Liver (tissue), 9 donors: Measurements from ENCODE around the gene SLC9A8. TPM values are rescaled to one million over a fixed set of nuclear protein-coding genes. Genes with fewer than 3 reads are reported as not detected.

Experiments used
- DNase-seq: peaks from one replicate; pipeline ENCODE4 v3.0.0-alpha.2; 2017; ENCODE audit warnings: low spot score
- H3K27ac ChIP-seq, 2 donors: one replicate each; pipeline ENCODE4 v1.7.0; 2013; ENCODE audit warnings: inconsistent platforms in 2 of 2, low read length in 2 of 2, control low read depth in 1 of 2, low read depth in 1 of 2, mild to moderate bottlenecking in 1 of 2
- H3K27me3 ChIP-seq, 4 donors: one replicate each; pipeline versions ENCODE4 v1.6.1 to v1.7.0; 2013; ENCODE audit warnings: low read length in 3 of 4, inconsistent platforms in 1 of 4, mild to moderate bottlenecking in 1 of 4, moderate library complexity in 1 of 4; ENCODE audit not compliant: control insufficient read depth in 4 of 4, insufficient read depth in 4 of 4
- H3K36me3 ChIP-seq, 4 donors: one replicate each; pipeline versions ENCODE4 v1.6.1 to v1.7.0; 2013; ENCODE audit warnings: low read length in 3 of 4, mild to moderate bottlenecking in 3 of 4, low read depth in 1 of 4, moderate library complexity in 1 of 4; ENCODE audit not compliant: control insufficient read depth in 4 of 4, insufficient read depth in 3 of 4
- H3K4me1 ChIP-seq, 4 donors: one replicate each; pipeline versions ENCODE4 v1.6.1 to v1.7.0; 2013; ENCODE audit warnings: low read length in 3 of 4, mild to moderate bottlenecking in 3 of 4, moderate library complexity in 1 of 4; ENCODE audit not compliant: control insufficient read depth in 4 of 4, insufficient read depth in 4 of 4
- H3K4me3 ChIP-seq, 3 donors: one replicate each; pipeline versions ENCODE4 v1.6.1 to v1.7.0; 2013; ENCODE audit warnings: low read length in 3 of 3, control low read depth in 1 of 3, low read depth in 1 of 3, mild to moderate bottlenecking in 1 of 3
- H3K9ac ChIP-seq, 2 donors: one replicate each; pipeline ENCODE4 v1.7.0; 2013; ENCODE audit warnings: low read length in 2 of 2, mild to moderate bottlenecking in 2 of 2, moderate library complexity in 2 of 2, control low read depth in 1 of 2, low read depth in 1 of 2
- H3K9me3 ChIP-seq, 4 donors: one replicate each; pipeline versions ENCODE4 v1.6.1 to v1.7.0; 2013; ENCODE audit warnings: low read length in 3 of 4; ENCODE audit not compliant: control insufficient read depth in 4 of 4
- EGR1 ChIP-seq, 2 donors: IDR thresholded peaks; 2 replicates each; pipeline ENCODE4 v1.6.1; 2016 to 2018; ENCODE audit warnings: antibody characterized with exemption in 2 of 2, low read depth in 2 of 2
- FOXA1 ChIP-seq: IDR thresholded peaks from 2 replicates; pipeline ENCODE4 v1.6.1; 2016; ENCODE audit warnings: antibody characterized with exemption
- FOXA2 ChIP-seq: IDR thresholded peaks from 2 replicates; pipeline ENCODE4 v1.6.1; 2016; ENCODE audit warnings: antibody characterized with exemption
- GABPA ChIP-seq, 2 donors: IDR thresholded peaks in 1 of 2; conservative IDR thresholded peaks in 1 of 2; 2 replicates each; pipeline ENCODE4 v1.6.1; 2016; ENCODE audit warnings: antibody characterized with exemption in 2 of 2, mild to moderate bottlenecking in 1 of 2, moderate library complexity in 1 of 2
- HNF4A ChIP-seq, 2 donors: conservative IDR thresholded peaks; 2 replicates each; pipeline ENCODE4 v1.6.1; 2016; ENCODE audit warnings: antibody characterized with exemption in 2 of 2, mild to moderate bottlenecking in 2 of 2
- HNF4G ChIP-seq: IDR thresholded peaks from 2 replicates; pipeline ENCODE4 v1.6.1; 2016; ENCODE audit warnings: antibody characterized with exemption
- JUND ChIP-seq, 2 donors: IDR thresholded peaks; 2 replicates each; pipeline ENCODE4 v1.6.1; 2016; ENCODE audit warnings: antibody characterized with exemption in 2 of 2
- NR2F2 ChIP-seq: IDR thresholded peaks from 2 replicates; pipeline ENCODE4 v1.6.1; 2016; ENCODE audit warnings: antibody characterized with exemption
- RAD21 ChIP-seq, 2 donors: IDR thresholded peaks; 2 replicates each; pipeline ENCODE4 v1.6.1; 2016; ENCODE audit warnings: antibody characterized with exemption in 2 of 2, mild to moderate bottlenecking in 2 of 2
- RXRA ChIP-seq, 2 donors: IDR thresholded peaks; 2 replicates each; pipeline ENCODE4 v1.6.1; 2017 to 2018; ENCODE audit warnings: antibody characterized with exemption in 2 of 2, mild to moderate bottlenecking in 1 of 2
- SP1 ChIP-seq: IDR thresholded peaks from 2 replicates; pipeline ENCODE4 v1.6.1; 2018; ENCODE audit warnings: antibody characterized with exemption, mild to moderate bottlenecking
- TAF1 ChIP-seq: conservative IDR thresholded peaks from 2 replicates; pipeline ENCODE4 v1.6.1; 2016; ENCODE audit warnings: antibody characterized with exemption, mild to moderate bottlenecking
- YY1 ChIP-seq: IDR thresholded peaks from 2 replicates; pipeline ENCODE4 v1.6.1; 2016; ENCODE audit warnings: antibody characterized with exemption, mild to moderate bottlenecking
- WGBS: extraction: QIAGEN DNeasy Blood & Tissue Kit; methylation state at CpG from one replicate; pipeline ENCODE4 v1.1.7; 2013; 5-methylcytosine and 5-hydroxymethylcytosine counted together
- polyA plus RNA-seq, 2 donors: library from polyadenylated mRNA; stranded (reverse) in 1 of 2; unstranded in 1 of 2; fragments of 200-250 nt in 1 of 2; fragments of >200 nt in 1 of 2; fragmentation: Nextera tagmentation in 1 of 2; extraction: Ambion mirVana in 1 of 2; gene quantifications; one replicate each; pipeline versions ENCODE4 v1.2.1 to v1.2.3, GENCODE V29; 2013 to 2015
- total RNA-seq, 2 donors: library from RNA; depleted of rRNA; stranded (reverse); fragments of >200 nt; gene quantifications; one replicate each; pipeline ENCODE4 v1.2.3, GENCODE V29; 2014
- TF ChIP-seq, protein P1 (sequence below): IDR thresholded peaks from 2 replicates; pipeline ENCODE4 v1.6.1; 2016; ENCODE audit warnings: antibody characterized with exemption, mild to moderate bottlenecking
- TF ChIP-seq, protein P2 (sequence below): fragments of 150-350 bp; IDR thresholded peaks from 2 replicates; pipeline ENCODE4 v1.5.1; 2017; ENCODE audit warnings: improper control_type of control experiment, low read depth, low read length; ENCODE audit not compliant: missing input control
- TF ChIP-seq, protein P3 (sequence below): IDR thresholded peaks from 2 replicates; pipeline ENCODE4 v1.6.1; 2016; ENCODE audit warnings: antibody characterized with exemption
- TF ChIP-seq, protein P4 (sequence below): IDR thresholded peaks from 2 replicates; pipeline ENCODE4 v1.6.1; 2016; ENCODE audit warnings: antibody characterized with exemption
- TF ChIP-seq, protein P5 (sequence below): IDR thresholded peaks from 2 replicates; pipeline ENCODE4 v1.6.1; 2016; ENCODE audit warnings: antibody characterized with exemption
- donor health status: healthy.
- donor health status: healthy.
- donor health status: healthy.
- donor health status: healthy.
- donor health status: healthy.

SLC9A8 gene
- total and polyA plus RNA-seq, 4 donors = 4.0 to 9.5 (median 8.6) TPM

DNA sequence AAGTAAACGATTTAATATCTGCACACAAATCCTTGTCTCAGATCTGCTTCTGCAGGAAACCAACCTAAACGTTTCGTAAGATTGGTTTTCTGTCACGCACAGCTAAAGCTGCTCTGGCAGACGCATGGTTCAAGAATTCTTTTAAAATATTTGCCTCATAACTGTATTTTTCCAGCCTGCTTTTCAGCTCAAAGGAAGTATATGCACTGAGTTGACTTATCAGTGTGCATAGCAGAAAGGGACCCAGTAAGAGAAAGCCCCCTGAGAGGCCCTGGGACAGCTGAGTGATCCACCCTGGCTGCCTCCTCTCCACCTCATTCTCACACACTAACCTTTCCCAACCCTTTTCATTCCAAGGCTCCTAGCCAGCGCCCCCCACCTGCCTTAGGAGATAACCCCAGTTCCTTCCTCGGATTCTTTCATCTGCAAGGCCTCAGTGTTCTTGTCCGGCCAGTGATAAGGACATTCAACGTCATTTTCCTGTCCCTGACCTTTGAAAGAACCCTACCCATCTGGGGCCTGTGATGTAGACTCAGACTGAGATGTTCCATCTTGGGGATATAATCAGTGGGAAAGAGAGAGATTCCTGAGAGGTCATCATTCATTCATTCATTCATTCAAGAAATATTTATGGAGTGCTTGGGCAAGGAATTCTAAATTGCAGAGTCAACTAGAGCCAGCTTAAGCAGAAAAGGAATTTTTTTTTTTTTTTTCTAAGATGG, 22.4 kb upstream of the SLC9A8 start (continued):
- TF ChIP-seq, protein P1, sequence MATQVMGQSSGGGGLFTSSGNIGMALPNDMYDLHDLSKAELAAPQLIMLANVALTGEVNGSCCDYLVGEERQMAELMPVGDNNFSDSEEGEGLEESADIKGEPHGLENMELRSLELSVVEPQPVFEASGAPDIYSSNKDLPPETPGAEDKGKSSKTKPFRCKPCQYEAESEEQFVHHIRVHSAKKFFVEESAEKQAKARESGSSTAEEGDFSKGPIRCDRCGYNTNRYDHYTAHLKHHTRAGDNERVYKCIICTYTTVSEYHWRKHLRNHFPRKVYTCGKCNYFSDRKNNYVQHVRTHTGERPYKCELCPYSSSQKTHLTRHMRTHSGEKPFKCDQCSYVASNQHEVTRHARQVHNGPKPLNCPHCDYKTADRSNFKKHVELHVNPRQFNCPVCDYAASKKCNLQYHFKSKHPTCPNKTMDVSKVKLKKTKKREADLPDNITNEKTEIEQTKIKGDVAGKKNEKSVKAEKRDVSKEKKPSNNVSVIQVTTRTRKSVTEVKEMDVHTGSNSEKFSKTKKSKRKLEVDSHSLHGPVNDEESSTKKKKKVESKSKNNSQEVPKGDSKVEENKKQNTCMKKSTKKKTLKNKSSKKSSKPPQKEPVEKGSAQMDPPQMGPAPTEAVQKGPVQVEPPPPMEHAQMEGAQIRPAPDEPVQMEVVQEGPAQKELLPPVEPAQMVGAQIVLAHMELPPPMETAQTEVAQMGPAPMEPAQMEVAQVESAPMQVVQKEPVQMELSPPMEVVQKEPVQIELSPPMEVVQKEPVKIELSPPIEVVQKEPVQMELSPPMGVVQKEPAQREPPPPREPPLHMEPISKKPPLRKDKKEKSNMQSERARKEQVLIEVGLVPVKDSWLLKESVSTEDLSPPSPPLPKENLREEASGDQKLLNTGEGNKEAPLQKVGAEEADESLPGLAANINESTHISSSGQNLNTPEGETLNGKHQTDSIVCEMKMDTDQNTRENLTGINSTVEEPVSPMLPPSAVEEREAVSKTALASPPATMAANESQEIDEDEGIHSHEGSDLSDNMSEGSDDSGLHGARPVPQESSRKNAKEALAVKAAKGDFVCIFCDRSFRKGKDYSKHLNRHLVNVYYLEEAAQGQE = no peak
- TF ChIP-seq NR2F2 = peak; percentile 98
- TF ChIP-seq, protein P2, sequence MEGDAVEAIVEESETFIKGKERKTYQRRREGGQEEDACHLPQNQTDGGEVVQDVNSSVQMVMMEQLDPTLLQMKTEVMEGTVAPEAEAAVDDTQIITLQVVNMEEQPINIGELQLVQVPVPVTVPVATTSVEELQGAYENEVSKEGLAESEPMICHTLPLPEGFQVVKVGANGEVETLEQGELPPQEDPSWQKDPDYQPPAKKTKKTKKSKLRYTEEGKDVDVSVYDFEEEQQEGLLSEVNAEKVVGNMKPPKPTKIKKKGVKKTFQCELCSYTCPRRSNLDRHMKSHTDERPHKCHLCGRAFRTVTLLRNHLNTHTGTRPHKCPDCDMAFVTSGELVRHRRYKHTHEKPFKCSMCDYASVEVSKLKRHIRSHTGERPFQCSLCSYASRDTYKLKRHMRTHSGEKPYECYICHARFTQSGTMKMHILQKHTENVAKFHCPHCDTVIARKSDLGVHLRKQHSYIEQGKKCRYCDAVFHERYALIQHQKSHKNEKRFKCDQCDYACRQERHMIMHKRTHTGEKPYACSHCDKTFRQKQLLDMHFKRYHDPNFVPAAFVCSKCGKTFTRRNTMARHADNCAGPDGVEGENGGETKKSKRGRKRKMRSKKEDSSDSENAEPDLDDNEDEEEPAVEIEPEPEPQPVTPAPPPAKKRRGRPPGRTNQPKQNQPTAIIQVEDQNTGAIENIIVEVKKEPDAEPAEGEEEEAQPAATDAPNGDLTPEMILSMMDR = no peak
- TF ChIP-seq, protein P3, sequence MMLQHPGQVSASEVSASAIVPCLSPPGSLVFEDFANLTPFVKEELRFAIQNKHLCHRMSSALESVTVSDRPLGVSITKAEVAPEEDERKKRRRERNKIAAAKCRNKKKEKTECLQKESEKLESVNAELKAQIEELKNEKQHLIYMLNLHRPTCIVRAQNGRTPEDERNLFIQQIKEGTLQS = no peak
- no peak for TF ChIP-seq HNF4G
- TF ChIP-seq, protein P4, sequence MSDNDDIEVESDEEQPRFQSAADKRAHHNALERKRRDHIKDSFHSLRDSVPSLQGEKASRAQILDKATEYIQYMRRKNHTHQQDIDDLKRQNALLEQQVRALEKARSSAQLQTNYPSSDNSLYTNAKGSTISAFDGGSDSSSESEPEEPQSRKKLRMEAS = no peak
- TF ChIP-seq RXRA (IDR thresholded peaks at IDR 0.05) = peak; percentile 62 to 74
- no peak for TF ChIP-seq EGR1 (IDR thresholded peaks at IDR 0.05; ENCODE audit: low read depth in 2 of 2)

DNA sequence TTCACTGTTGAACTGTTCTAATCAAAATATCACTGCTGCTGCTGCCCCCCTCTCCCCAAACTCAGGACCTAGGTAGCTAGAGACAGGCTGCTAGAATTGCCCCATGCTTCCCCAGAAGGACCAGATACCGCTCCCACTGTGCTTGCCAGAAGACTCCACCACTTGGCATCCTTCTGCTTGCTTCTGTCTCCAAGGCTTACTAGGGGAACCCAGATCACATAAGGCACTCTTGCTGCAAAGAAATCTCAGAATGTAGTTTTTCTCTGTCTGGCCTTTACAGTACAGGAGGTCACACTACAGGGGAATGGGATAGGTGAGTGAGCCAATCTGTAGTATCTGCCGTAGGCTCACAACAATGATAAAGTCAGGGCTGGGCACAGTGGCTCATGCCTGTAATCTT, 21.5 kb upstream of the SLC9A8 start:
- Histone ChIP-seq H3K4me1 (no peaks in the 10 kb centered on the region), H3K27me3 (no peaks in the 10 kb centered on the region), H3K9ac (no peak overlapping the region), H3K27ac (peak overlapping the region in 1 of 2 donors; percentile 7), H3K4me3 (no peak overlapping the region), H3K36me3 (no peaks in the 10 kb centered on the region), H3K9me3 (no peaks in the 10 kb centered on the region)
- WGBS = 65% methylated on average over 2 of the region's 2 CpGs
- no peak for DNase-seq
- TF ChIP-seq, protein P5, sequence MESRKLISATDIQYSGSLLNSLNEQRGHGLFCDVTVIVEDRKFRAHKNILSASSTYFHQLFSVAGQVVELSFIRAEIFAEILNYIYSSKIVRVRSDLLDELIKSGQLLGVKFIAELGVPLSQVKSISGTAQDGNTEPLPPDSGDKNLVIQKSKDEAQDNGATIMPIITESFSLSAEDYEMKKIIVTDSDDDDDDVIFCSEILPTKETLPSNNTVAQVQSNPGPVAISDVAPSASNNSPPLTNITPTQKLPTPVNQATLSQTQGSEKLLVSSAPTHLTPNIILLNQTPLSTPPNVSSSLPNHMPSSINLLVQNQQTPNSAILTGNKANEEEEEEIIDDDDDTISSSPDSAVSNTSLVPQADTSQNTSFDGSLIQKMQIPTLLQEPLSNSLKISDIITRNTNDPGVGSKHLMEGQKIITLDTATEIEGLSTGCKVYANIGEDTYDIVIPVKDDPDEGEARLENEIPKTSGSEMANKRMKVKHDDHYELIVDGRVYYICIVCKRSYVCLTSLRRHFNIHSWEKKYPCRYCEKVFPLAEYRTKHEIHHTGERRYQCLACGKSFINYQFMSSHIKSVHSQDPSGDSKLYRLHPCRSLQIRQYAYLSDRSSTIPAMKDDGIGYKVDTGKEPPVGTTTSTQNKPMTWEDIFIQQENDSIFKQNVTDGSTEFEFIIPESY = no peak
- TF ChIP-seq NR2F2 (no peak), HNF4G (no peak), FOXA2 (no peak), GABPA (IDR thresholded peaks at IDR 0.05 in 1 of 2, conservative IDR thresholded peaks at IDR 0.05 in 1 of 2) (no peak), RAD21 (IDR thresholded peaks at IDR 0.05) (no peak), TAF1 (no peak), FOXA1 (no peak), EGR1 (IDR thresholded peaks at IDR 0.05; ENCODE audit: low read depth in 2 of 2) (no peak), SP1 (no peak), RXRA (IDR thresholded peaks at IDR 0.05) (no peak), HNF4A (conservative IDR thresholded peaks at IDR 0.05) (no peak), JUND (IDR thresholded peaks at IDR 0.05) (no peak), YY1 (no peak)
- TF ChIP-seq, protein P3 = no peak
- TF ChIP-seq, protein P4 = no peak
- TF ChIP-seq, protein P2 = no peak
- TF ChIP-seq, protein P1 = no peak
